GM23248 (cell line): ENCODE data around the gene POFUT2. TPM values are rescaled to one million over a fixed set of nuclear protein-coding genes. Genes with fewer than 3 reads are reported as not detected.

ENCODE experiments used
- DNase-seq: peaks from one replicate; pipeline ENCODE4 v3.0.0-alpha.2; 2015
- H2AFZ ChIP-seq: fragments of 200-600 bp; sonication (generic); 2 replicates; pipeline ENCODE4 v1.6.1; 2016; ENCODE audit warnings: antibody characterized with exemption
- H3F3A ChIP-seq: fragments of 200-600 bp; sonication (generic); 2 replicates; pipeline ENCODE4 v1.6.1; 2016; ENCODE audit warnings: mild to moderate bottlenecking, antibody characterized with exemption, mixed run types; ENCODE audit not compliant: insufficient read depth
- H3K27ac ChIP-seq: fragments of 200-600 bp; sonication (generic); 2 replicates; pipeline ENCODE4 v1.5.1; 2016; ENCODE audit warnings: mild to moderate bottlenecking
- H3K27me3 ChIP-seq: fragments of 200-600 bp; sonication (generic); replicated peaks from 2 replicates; pipeline ENCODE4 v1.6.1; 2016; ENCODE audit warnings: mild to moderate bottlenecking; ENCODE audit not compliant: insufficient read depth
- H3K36me3 ChIP-seq: fragments of 200-600 bp; sonication (generic); 2 replicates; pipeline ENCODE4 v1.6.1; 2016; ENCODE audit warnings: low read depth, mild to moderate bottlenecking
- H3K4me1 ChIP-seq: fragments of 200-600 bp; sonication (generic); 2 replicates; pipeline ENCODE4 v1.6.1; 2016; ENCODE audit warnings: mild to moderate bottlenecking; ENCODE audit not compliant: insufficient read depth
- H3K4me2 ChIP-seq: fragments of 200-600 bp; sonication (generic); one replicate; pipeline ENCODE4 v1.6.1; 2016; ENCODE audit warnings: mild to moderate bottlenecking; ENCODE audit not compliant: unreplicated experiment
- H3K4me3 ChIP-seq: fragments of 200-600 bp; sonication (generic); 2 replicates; pipeline ENCODE4 v1.5.1; 2016; ENCODE audit warnings: mild to moderate bottlenecking
- H3K79me2 ChIP-seq: fragments of 200-600 bp; sonication (generic); 2 replicates; pipeline ENCODE4 v1.6.1; 2016; ENCODE audit warnings: mild to moderate bottlenecking; ENCODE audit not compliant: insufficient read depth
- H3K9ac ChIP-seq: fragments of 200-600 bp; sonication (generic); 2 replicates; pipeline ENCODE4 v1.6.1; 2016; ENCODE audit warnings: mild to moderate bottlenecking
- H3K9me2 ChIP-seq: fragments of 200-600 bp; sonication (generic); 2 replicates; pipeline ENCODE4 v1.6.1; 2016; ENCODE audit warnings: mixed run types, mild to moderate bottlenecking, moderate library complexity; ENCODE audit not compliant: insufficient read depth
- H3K9me3 ChIP-seq: fragments of 200-600 bp; sonication (generic); one replicate; pipeline ENCODE4 v1.6.1; 2017; ENCODE audit warnings: low read depth
- H4K20me1 ChIP-seq: fragments of 200-600 bp; sonication (generic); 2 replicates; pipeline ENCODE4 v1.6.0; 2016; ENCODE audit not compliant: insufficient read depth
- EZH2 ChIP-seq: fragments of 200-600 bp; sonication (generic); IDR thresholded peaks from 2 replicates; pipeline ENCODE4 v1.6.1; 2018; ENCODE audit warnings: antibody characterized with exemption, mild to moderate bottlenecking; ENCODE audit not compliant: insufficient read depth, poor library complexity, severe bottlenecking
- EZH2phosphoT487 ChIP-seq: fragments of 200-600 bp; sonication (generic); IDR thresholded peaks from 2 replicates; pipeline ENCODE4 v1.6.1; 2018; ENCODE audit warnings: antibody characterized with exemption, moderate library complexity, mild to moderate bottlenecking, low read depth; ENCODE audit not compliant: insufficient read depth
- WGBS, 2 experiments: methylation state at CpG; one replicate each; pipeline ENCODE4 v1.1.6; 2015 to 2017; ENCODE audit warnings: low lambda C conversion rate in 2 of 2, low coverage in 1 of 2; ENCODE audit errors: missing lambda C conversion rate in 2 of 2; 5-methylcytosine and 5-hydroxymethylcytosine counted together
- in situ Hi-C: fragments of 300-500 bp; cut with MboI; formaldehyde crosslinking; loops from 2 replicates; pipeline ENCODE4 v1.15.0; 2020
- polyA plus RNA-seq: library from polyadenylated mRNA; unstranded; fragments of >200 nt; fragmentation: Nextera tagmentation; extraction: Ambion mirVana; gene quantifications from 2 replicates; pipeline ENCODE4 v1.2.1, GENCODE V29; 2016
- total RNA-seq: library from RNA; depleted of rRNA; stranded (reverse); fragments of >200 nt; shearing (Covaris generic); gene quantifications from 2 replicates; pipeline ENCODE4 v1.2.3, GENCODE V29; 2014

The POFUT2 gene
- total and polyA plus RNA-seq, 2 experiments from 2014 or later = 30.1 to 48.2 TPM

GRCh38 chr21:45241357-45241756, 46.3 kb downstream of the POFUT2 start:
- H3K4me2 ChIP-seq = no peak overlapping the region
- no peak overlapping the region for H3K27ac ChIP-seq
- H3K4me1 ChIP-seq = no peaks in the 10 kb centered on the region
- no peaks in the 10 kb centered on the region; the same call in 1 of the 2 replicates for H3K27me3 ChIP-seq
- in situ Hi-C loops = no loop called here
- H2AFZ ChIP-seq = no peak overlapping the region
- H3F3A ChIP-seq = no peaks in the 10 kb centered on the region
- 68 to 70% methylated on average over 3 of the region's 3 CpGs for WGBS, 2 experiments
- no peak for DNase-seq
- no peaks in the 10 kb centered on the region for H3K9me2 ChIP-seq
- H3K9ac ChIP-seq = no peak overlapping the region
- no peaks in the 10 kb centered on the region for H3K79me2 ChIP-seq
- H3K4me3 ChIP-seq = no peak overlapping the region
- no peak for TF ChIP-seq EZH2phosphoT487
- TF ChIP-seq EZH2 = no peak
- no peaks in the 10 kb centered on the region for H3K9me3 ChIP-seq
- no peaks in the 10 kb centered on the region for H4K20me1 ChIP-seq
- H3K36me3 ChIP-seq = no peaks in the 10 kb centered on the region

DNA sequence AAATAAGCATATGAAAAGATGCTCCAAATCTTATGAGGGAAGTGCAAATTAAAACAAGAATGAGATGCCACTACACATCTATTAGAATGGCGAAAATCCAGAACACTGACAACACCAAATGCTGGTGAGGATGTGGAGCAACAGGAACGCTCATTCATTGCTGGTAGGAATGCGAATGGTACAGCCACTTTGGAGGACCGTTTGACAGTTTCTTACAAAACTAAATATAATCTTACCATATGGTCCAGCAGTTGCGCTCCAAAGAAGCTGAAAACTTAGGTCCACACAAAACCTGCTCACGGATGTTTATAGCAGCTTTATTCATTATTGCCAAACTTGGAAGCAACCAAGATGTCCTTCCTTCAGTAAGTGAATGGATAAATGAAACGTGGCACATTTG, 50.3 kb downstream of the POFUT2 start:
- H3F3A ChIP-seq = 0 out of 2 replicates have a peak, but pooled peaks cover 5% of the 10 kb centered on the region
- H3K27ac ChIP-seq = no peak overlapping the region
- in situ Hi-C loops = no loop called here
- H3K4me2 ChIP-seq = no peak overlapping the region
- H4K20me1 ChIP-seq = no peaks in the 10 kb centered on the region
- DNase-seq = no peak
- H3K9ac ChIP-seq = no peak overlapping the region
- H3K9me3 ChIP-seq = no peaks in the 10 kb centered on the region
- no peaks in the 10 kb centered on the region for H3K79me2 ChIP-seq
- H3K4me1 ChIP-seq = no peaks in the 10 kb centered on the region
- 72 to 82% methylated on average over 7 of the region's 7 CpGs for whole genome bisulfite sequencing, 2 experiments
- TF ChIP-seq EZH2phosphoT487 (no peak), EZH2 (no peak)
- no peaks in the 10 kb centered on the region for H3K9me2 ChIP-seq
- H2AFZ ChIP-seq = no peak overlapping the region
- H3K27me3 ChIP-seq = peaks cover 9% of the 10 kb centered on the region
- no peaks in the 10 kb centered on the region for H3K36me3 ChIP-seq
- no peak overlapping the region for H3K4me3 ChIP-seq

DNA sequence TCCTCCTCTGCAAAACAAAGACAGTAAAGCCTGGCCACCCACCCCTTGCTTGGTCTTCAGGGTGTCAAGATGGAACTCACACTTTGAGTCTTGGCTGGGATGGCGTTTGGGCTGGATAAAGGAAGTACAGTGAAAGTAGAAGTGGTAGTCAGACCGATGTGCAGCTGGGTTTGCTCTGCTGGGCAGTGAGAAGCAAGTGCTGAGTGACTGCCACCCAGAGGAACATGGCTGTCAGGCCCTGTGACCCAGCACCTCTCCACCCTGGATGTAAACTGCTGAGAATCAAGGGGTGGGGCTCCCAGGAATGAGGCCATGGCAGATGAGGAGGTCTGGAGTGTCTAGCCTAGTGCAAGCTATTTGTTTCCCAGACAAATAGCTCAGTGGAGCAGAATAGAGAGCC, 51.2 kb downstream of the POFUT2 start:
- H3K9me3 ChIP-seq = no peaks in the 10 kb centered on the region
- no peak overlapping the region for H3K27ac ChIP-seq
- H2AFZ ChIP-seq = no peak overlapping the region
- peaks cover 15% of the 10 kb centered on the region for H3K27me3 ChIP-seq
- TF ChIP-seq EZH2phosphoT487 = no peak
- TF ChIP-seq EZH2 = no peak
- H3K36me3 ChIP-seq = no peaks in the 10 kb centered on the region
- H3K9me2 ChIP-seq = no peaks in the 10 kb centered on the region
- no peaks in the 10 kb centered on the region for H3K4me1 ChIP-seq
- no peaks in the 10 kb centered on the region for H4K20me1 ChIP-seq
- H3K4me3 ChIP-seq = no peak overlapping the region
- H3K79me2 ChIP-seq = no peaks in the 10 kb centered on the region
- no peak for DNase-seq
- no peak overlapping the region for H3K9ac ChIP-seq
- 0 out of 2 replicates have a peak, but pooled peaks cover 5% of the 10 kb centered on the region for H3F3A ChIP-seq
- H3K4me2 ChIP-seq = no peak overlapping the region
- 66 to 71% methylated on average over 2 of the region's 2 CpGs for WGBS, 2 experiments
- in situ Hi-C loops = no loop called here

DNA sequence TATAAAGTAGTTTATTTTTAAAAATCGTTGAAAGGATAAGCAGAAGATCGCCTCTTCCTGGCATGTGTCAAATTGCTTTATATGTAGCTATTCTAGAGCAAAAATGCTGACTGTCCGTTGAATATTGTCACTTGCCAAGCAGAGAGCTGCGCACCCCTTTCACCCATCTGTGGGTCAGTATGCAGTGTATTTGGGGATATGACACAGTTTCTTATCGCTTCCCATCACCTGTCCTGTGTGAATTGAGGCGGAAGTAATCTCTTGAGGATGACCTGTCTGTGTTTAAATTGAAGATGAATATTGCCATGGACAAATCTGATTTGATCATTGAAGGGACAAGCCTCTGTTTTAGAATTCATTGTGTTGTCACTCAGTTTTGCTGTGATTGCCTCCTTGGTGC, 52.2 kb downstream of the POFUT2 start:
- in situ Hi-C loops = no loop called here
- Histone ChIP-seq H3K4me3 (no peak overlapping the region), H3K9me2 (no peaks in the 10 kb centered on the region), H4K20me1 (no peaks in the 10 kb centered on the region), H3K79me2 (no peaks in the 10 kb centered on the region), H3K9me3 (no peaks in the 10 kb centered on the region), H3K9ac (no peak overlapping the region), H3F3A (0 out of 2 replicates have a peak, but pooled peaks cover 5% of the 10 kb centered on the region), H3K27me3 (peaks cover 15% of the 10 kb centered on the region), H3K27ac (no peak overlapping the region), H3K4me2 (no peak overlapping the region), H3K4me1 (no peaks in the 10 kb centered on the region), H2AFZ (no peak overlapping the region), H3K36me3 (no peaks in the 10 kb centered on the region)
- DNase-seq = no peak
- 70 to 71% methylated on average over 6 of the region's 6 CpGs for WGBS, 2 experiments
- TF ChIP-seq EZH2phosphoT487 = no peak
- no peak for TF ChIP-seq EZH2

GRCh38 chr21:45234965-45235364, 52.7 kb downstream of the POFUT2 start:
- Histone ChIP-seq H4K20me1 (no peaks in the 10 kb centered on the region), H3K27me3 (peaks cover 15% of the 10 kb centered on the region), H3K4me2 (no peak overlapping the region), H3K4me3 (no peak overlapping the region), H3K36me3 (no peaks in the 10 kb centered on the region), H3K4me1 (no peaks in the 10 kb centered on the region), H3K9ac (no peak overlapping the region), H2AFZ (no peak overlapping the region), H3F3A (0 out of 2 replicates have a peak, but pooled peaks cover 5% of the 10 kb centered on the region), H3K9me2 (no peaks in the 10 kb centered on the region), H3K27ac (no peak overlapping the region), H3K9me3 (no peaks in the 10 kb centered on the region), H3K79me2 (no peaks in the 10 kb centered on the region)
- in situ Hi-C loops = no loop called here
- WGBS, 2 experiments = 74 to 79% methylated on average over 8 of the region's 8 CpGs
- TF ChIP-seq EZH2phosphoT487 (no peak), EZH2 (no peak)
- no peak for DNase-seq
